GM19452 (cell line): ENCODE results near the gene PSMG3.
"Not testable (repeated sequence)": the region's sequence is repeated elsewhere in the genome, so short reads cannot be mapped to it uniquely, and the experiment has no call there.

Experiments
- ATAC-seq: cut with Tn5 transposase; IDR thresholded peaks from one replicate; pipeline ENCODE4 v1.9.1; 2021; ENCODE audit not compliant: unreplicated experiment

PSMG3 gene

DNA sequence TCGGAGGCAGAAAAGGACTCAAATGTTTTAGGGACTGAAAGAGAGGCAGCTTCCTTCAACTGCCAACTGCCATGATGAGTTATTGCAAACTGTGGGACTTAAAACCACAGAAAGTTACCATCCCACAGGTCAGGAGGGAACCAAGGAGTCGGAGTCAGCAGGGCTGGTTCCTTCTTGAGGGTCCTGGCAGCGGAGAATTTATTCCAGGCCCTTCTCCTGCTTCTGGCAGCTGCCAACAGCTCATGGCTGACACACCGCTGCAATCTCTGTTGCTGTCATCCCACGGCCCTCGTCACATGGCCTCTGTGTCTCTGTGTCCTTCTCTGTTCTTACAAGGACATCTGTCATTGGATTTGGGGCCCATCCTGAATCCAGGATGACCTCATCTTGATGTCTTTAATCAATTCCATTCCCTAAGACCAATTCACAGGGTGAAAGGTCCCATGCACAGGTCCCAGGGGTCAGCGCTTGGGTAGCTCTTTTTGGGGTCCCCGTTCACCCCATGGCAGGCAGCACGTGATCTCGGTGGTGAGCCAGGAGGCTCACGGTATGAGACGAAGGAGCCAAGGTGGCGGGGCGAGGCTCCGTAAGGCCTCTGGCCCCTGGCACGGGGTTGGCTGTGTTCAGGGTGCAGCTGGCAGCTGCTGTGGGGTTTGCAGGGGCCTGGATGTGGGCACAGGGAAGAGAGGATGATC, 27.4 kb upstream of the PSMG3 start:
- ATAC-seq: no peak

DNA sequence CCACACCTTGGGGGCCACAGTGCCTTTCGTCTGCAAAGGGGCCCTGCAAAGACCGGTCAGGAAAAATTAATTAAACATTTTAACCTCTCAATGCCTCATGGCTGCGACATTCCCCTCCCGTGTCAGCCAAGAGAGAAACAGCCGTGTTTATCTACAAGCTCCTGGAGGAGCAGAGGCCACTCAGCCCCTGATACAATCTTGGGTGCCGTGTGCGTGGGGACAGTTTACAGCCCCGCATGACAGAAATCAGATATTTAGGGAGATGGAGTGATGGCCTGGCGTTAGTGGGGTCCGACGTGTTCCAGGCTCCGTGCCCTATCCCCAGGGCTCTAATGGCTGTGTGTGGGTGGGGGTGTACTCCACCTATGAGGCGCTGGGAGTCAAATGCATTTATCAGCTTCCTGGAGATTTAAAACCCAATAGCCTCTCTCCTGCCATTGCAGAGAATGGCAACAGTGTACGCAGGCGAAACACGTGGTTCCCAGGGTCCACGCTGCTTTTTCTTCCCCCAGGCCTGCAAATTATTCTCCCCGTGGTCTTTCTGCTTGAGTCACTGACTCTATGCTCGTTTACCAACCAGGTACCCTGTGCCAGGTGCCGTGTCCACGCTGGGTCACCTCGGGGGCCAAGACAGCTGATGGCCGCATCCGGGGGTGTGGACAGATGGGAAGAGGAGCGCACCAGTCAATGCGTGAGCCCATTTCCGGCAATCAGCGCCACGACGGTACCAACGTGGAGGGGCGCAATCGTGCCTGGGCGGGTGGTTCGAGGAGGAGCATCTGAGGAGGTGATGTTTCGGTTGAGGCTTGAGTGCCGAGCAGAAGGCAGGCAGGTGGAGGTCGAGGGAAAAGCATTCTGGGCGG, 26.6 kb upstream of the PSMG3 start:
- no peak for ATAC-seq

DNA sequence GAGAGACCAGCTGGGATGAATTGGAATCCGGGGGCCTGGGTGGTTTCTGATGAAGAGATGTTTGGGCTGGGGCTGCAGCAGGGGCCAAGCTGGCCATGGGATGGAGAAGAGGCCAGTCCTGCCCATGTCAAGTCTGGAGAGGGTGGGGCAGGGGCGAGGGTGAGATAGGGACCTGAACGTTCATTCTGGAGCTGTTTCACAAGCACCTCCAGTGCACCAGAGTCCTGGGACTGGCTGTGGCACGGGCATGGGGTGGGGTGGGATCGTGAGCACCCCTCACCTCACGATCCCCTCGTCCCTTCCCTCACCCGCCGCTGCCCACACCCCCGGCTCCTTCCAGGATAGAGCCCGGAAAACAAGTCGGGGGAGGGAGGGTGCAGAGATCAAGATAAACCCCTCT, 25.8 kb upstream of the PSMG3 start:
- ATAC-seq: no peak

DNA sequence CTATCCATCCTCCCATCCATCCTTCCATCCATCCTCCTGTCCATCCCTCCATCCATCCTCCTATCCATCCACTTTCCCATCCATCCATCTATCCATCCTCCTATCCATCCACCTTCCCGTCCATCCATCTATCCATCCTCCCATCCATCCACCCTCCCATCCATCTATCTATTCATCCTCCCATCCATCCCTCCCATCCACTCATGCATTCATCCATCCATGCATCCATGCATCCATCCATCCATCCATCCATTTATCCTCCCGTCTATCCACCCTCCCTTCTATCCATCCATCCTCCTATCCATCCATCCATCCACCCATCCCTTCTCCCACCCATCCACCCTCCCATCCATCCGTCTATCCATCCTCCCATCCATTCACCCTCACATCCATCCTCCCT, 25.2 kb upstream of the PSMG3 start:
- ATAC-seq: no peak

DNA sequence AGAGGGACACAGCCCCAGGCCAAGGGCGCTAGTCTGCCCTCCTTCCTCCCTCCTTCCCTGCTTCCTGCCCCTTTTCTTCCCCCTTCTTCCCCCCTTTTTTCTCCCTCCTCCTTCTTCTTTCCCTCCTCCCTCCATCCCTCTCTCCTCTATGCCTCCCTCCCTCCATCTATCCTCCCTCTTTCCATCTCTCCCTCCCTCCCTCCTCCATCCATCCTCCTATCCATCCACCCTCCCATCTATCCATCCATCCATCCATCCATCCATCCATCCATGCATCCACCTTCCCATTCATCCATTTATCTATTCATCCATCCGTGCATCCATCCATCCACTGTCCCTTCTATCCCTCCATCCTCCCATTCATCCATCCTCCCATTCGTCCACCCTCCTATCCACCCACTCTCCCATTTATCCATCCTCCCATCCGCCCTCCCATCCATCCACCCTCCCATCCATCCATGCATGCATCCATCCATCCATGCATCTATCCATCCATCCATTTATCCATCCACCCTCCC, 24.1 kb upstream of the PSMG3 start:
- ATAC-seq: no peak

DNA sequence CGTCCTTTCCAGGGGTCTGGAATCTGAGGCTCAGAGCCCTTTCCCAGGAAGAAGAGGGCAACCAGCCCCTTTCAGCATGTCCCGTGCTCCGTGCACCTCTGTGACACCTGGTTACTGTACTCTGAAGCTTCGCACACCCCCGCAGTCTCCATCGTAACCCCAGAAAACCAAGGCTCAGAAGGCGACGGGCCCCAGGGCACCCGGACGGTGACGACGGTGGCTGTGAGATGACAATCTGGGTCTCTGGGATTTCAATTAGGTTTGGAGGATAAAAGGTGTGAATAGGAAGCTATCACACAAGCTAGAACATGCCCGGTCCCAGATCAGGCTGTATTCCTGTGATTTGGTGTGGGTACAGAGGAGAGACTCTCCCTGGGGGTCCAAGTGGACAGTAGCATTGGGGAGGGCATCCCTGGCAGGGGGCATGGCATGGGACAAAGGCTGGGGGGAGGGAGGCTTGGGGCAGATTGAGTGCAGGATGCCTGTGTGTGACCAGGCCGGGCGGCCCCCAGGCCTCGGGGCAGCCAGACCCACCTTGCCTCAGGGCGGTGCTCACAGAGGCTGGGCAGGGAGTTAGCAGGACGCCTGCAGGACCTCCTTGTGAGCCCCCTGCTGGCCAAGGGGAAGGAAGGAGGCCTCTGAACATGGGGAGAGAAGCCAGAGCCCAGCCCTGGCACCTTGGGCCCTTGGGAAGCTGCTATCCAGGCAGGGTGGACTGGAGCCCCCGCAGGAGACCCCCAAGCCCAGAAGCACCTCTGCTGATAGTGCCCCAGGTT, 23.4 kb upstream of the PSMG3 start:
- ATAC-seq: no peak

DNA sequence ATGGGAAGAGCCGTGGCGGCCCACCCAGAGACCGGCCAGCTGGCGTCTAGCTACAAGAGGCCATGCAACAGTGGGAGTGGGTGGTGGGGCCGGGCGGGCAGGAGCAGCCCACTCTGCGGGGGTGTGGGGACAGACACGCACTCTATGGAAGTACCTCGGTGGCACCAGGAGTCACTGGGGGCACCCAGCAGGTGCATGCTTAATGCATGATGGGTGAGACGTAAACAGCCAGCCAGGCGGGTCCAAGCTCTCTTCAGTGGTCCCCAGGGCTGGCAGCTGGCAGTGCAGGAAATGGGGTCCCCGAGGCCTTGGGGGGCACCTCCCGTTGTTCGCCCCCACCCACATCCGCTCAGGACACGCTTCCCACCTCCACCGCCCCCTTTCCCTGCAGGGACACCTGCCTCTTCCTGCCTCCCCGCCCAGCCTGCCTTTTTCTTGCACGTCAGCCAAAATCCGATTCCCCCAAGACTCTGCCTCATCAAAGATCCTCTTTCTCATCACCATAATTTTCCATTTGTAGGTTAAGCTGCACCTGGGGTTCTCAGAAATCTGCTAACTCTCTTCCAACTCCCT, 22.6 kb upstream of the PSMG3 start:
- no peak for ATAC-seq

DNA sequence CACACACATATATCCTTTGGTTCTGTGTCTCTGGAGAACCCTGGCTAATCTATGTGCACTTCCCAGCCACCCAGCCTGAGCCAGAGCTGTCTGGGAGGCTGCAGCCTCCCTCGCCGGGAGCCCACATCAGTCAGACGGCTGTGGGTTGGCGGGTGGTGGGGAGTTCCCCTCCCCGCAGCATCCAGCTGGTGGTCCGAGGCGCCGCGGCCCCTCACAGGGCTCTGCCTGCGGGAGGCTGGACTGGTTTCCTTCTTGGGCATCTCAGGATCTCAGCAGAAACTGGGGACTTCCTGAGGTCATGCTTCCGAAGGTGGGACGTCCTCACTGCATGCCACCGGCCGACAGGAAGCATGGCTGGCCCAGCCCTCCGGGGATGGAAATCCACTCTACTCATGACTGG, 22.0 kb upstream of the PSMG3 start:
- ATAC-seq: no peak

DNA sequence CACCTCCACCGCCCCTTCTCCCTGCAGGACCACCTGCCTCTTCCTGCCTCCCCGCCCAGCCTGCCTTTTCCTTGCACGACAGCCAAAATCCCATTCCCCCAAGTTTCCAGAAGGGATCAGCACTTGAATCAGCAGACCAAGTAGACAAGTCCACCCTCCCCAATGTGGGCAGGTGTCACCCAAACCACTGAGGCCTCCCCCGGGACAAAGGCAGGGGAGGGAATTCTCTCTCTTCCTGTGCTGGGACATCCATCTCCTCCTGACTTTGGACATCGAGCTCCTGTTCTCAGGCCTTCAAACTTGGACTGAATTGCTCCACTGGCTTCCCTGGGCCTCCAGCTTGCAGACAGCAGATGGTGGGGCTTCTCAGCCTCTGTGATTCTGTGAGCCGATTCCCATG, 21.6 kb upstream of the PSMG3 start:
- ATAC-seq: no peak

DNA sequence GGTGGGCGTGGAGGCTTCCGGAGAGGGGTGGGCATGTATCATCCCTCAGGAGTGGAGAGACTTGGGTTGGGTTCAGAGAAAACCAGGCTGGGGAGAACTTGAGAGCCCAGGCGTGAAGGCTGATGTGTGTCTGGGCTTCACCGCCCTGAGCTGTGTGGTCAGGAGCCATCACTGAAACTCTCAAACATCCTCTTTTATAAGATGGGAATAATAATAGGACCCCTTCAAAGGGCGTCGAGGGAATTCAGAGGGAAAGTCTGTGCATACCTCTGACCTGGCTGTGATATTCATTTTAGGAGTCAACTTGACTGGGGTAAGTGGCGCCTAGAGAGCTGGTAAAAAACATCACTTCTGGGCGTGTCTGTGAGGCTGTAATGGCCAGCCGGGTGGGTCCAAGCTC, 21.1 kb upstream of the PSMG3 start:
- ATAC-seq: no peak

DNA sequence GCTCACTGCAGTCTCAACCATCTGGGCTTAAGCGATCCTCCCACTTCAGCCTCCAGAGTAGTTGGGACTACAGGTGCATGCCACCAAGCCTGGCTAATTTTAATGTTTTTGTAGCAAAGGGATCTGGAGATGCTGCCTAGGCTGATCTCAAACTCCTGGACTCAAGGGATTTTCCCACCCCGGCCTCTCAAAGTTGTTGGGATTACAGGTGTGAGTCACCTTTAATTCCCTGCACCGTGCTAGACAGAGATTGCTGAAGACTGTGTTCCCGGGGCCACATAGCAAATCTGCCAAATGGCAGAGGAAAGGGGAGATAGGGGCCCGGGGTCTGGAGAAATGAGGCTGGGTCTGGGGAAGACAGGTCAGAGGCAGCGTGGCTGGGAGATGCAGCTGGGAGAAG, 20.6 kb upstream of the PSMG3 start:
- ATAC-seq: no peak

DNA sequence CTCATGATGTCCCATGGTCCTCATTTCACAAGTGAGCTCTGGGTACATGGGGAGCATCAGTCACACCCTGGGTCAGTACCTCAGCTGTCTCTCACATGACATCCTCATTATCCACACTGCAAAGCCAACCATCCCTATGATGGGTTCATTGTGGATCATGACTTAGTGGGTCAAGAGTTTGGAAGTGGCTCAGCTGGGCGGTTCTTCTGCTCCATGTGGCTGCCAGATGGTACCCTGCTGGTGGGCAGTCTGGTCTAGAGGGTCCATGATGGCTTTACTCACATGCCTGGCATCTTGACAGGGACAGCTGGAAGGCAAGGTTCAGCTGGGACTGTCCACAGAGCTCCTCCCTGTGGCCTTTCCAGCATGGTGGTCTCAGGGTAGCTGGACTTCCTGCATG, 19.1 kb upstream of the PSMG3 start:
- ATAC-seq: no peak

DNA sequence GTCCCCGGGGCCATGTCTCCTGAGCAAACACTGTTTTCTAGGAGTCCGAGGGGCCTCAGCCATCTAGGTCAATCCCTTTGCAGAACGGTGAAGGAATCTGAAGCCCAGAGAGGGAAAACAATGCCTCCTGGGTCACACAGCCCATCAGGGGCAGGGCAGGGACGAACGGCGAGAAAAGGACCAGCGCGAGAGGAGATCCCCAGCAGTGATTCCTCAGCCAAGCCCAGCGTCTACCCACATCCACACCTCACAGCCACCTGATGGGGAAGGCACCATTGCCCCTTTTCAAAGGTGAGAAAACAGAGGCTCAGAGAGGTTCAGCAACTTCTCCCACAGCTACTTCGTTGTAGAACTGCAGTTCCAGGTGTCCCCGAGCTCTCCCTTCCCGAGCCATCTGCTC, 17.9 kb upstream of the PSMG3 start:
- ATAC-seq: no peak

DNA sequence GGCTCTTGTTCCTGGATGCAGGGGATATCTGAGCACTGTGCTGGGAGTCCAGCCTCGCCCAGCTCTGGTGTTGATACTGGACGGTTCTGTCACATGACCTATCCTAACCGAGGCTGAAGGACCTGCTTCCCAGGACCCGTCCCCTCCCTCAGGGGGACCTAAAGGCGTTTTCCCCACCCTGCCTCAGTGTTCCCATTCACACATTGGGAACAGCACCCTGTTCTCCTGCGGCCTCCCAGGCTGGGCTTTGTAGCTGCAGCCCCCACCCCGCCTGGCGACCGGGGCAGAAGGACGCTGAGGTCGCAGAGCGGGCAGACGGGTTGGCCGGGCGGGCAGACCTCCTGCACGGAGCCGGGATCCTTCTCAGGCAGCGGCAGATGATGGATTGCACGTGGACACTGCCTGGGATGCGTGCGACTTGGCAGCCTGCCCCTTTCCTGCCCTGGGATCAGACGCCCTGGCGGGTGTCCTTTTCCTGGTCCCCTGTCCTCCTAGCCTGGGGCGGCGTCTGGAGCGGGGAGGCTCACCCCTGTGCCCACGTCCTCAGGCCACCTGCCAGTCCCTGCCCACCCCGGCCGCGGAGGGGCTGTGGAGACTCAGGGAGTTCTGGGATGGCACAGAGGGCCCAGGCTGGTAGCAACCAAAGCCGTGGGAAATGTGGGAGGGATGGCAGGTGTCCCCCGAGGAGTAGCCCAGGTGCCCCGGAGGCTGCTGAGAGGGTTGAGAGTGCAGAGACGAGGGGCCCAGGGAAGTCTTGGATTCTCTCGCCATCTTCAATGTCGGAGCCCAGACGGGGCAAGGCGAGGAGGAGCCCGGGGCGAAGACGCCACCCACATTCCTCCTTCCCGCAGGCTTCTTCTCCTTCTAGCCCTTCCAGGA, 17.2 kb upstream of the PSMG3 start:
- ATAC-seq: no peak

DNA sequence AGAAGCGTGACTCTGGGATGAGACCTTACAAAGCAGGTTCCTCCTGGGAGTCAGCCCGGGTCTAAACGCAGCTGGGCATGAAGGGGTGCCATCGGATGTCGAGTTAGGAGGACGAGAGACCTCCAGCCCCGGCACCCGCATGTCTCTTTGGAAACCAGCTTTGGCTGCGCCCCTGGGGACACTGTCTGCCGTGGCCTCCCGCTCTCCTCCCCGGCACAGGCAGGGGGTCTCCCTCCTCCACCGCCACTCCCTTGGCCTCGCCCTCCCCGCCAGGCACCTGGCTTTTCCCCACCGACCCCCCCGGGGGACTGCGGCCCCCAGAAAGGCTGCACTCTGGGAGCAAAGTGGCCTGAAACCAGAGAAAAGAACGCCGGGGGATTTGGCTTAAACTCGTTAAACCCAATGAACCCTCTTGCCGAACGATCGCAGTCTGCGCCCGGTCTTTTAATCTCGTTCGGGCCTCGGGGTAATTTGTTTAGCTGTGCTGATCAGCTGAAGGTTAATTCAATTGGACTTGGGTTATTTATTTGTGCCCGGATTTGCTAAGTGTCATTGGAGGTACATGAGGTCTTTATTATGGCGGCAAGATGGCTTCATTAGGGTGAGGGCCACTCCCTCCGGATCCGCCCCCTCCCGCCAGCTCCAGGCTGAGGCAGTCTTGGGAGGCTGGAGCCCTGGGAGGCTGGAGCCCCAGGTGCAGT, 16.4 kb upstream of the PSMG3 start:
- no peak for ATAC-seq

DNA sequence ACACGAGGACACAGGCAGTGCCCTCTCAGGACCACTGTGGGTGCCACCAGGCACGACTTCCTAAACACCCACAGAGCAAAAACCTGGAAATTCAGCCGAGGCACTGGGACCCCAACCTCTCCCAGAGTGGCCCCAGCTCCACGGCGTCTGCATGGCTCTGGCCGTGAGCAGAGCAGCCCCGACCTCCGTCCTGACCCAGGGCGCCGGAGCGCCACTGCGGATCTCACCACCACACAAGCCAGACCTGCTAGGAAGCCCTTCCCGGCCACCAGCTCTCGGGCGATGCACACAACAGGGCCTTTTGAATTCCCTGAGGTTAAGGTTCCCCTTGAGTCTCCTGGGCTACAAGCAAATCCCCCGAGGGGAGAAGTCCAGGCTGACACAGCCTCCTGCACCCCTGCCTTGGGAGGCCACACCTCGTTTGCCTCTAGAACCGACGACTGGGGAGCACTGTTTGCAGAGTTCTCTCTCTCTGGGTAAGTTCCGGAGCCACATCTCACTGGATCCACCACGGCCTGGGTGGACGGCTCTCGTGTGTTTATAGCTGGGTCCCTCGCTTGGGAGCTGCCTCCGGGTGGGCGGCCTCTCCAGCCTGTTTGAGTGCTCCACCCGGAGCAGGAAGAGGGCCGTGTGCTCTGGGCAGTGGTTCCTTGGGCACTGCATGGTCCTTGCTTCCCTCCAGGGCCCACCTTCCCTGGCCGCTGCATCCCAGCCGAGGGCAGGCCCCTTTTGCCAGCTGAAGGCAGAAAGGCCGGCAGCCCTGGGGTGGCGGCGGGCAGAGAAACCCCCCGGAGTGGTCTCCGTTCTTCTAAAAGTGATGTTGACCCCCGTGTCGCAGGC, 15.5 kb upstream of the PSMG3 start:
- ATAC-seq: no peak

DNA sequence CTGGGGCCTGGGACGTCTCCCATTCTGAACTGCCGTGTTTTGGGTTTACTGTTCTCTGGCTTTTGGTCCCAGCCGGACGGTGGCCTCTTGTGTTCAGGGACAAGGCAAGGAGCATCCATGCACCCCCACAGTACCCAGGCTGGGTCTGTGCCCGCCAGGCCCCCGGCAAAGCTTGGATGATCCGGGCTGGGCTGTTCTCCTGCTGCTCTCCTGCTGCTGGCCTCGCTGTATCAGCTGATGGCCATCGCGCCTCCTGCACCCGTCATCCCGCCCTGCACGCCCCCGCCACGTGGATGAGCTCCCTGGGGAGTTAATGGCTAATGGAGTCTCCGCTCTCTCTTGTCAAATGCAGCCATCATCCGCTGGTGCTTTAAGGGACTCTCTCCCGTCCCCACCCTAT, 14.9 kb upstream of the PSMG3 start:
- no peak for ATAC-seq

DNA sequence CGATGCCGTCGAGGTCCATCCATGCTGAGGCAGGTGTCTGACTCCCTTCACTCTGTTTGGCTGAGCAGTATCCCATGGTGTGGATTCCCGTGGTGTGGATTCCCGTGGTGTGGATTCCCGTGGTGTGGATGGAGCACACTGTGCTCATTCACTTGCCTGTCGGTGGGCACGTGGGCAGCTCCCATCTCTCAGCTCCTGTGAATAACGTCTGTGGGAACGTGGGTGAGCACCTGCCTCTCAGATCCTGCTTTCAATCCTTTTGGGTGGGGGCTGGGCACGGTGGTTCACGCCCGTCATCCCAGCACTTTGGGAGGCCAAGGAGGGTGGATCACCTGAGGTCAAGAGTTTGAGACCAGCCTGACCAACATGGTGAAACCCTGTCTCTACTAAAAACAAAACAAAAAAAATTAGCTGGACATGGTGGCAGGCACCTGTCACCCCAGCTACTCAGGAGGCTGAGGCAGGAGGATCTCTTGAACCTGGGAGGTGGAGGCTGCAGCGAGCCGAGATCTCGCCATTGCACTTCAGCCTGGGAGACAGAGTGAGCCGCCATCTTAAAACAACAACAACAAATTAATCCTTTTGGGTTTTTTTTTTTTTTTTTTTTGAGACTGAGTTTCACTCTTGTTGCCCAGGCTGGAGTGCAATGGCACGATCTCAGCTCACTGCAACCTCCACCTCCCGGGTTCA, 13.6 kb upstream of the PSMG3 start:
- ATAC-seq: not testable (repeated sequence)
